Suppressor macrophage treated with lipopolysaccharide for 4 hours (primary cell): ENCODE data around the gene PWP2.
"Not testable (repeated sequence)": the region's sequence is repeated elsewhere in the genome, so short reads cannot be mapped to it uniquely, and the experiment has no call there.

Experiments
- DNase-seq: peaks from one replicate; pipeline ENCODE4 v3.0.0-alpha.2; 2020

Gene PWP2

DNA sequence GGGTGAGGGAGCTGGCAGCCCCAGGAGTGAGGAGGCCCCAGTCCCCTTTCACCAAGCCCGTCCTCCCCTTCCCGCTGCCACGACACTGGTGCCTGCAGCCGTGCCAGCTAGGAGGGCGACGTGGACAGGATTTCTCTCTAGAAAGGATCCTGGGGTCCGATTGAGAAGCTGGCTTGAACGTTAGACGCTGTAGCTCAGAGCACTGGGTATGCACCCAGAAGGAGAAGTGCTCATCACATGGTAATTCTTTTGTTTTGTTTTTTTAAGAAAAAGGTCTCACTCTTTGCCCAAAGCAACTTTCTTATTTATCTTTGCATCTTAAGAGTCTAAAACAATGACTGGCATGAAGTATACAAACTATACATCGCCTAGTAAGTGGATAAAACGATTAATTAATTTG lies 60.3 kb downstream of the PWP2 start:
- DNase-seq = not testable (repeated sequence)

DNA sequence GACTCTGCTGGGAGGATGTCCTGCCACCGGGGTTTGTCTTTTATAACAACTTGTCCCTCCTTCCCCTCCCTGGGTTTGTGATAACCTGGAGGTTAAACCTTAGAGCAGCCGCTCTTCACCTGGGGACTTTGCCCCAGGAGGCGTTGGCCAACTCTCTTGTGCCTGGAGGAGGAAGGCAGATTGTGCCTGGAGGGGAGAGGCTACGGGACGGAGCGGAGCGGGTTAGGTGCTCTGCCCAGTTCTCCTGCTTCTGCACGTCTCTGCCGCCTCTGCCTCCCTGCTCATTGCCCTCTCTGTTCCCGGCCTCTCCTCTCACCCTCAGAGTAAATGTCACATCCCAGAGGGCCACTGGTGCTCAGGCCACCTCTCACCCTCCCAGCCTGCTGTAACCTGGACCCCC lies 63.1 kb downstream of the PWP2 start:
- DNase-seq = not testable (repeated sequence)

DNA sequence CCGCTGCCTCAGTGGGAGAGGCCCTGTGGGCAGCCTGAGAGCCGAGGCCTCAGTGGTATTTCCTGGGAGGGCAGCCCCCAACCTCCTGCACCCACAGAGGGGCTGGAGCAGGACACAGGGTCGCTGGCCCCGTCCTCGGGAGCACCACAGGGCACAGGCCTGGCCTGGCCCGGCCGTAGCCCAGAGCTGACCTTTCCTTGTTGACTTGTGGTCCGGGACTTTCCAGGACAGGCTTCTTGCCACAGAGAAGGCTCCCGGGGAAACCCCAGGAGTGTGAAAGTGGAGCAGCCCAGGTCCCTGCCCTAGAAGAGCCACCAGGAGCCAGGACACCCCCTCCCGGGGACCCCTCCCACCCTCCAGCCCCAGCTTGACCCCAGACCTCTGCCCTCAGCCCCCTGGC lies 63.7 kb downstream of the PWP2 start:
- DNase-seq = not testable (repeated sequence)

DNA sequence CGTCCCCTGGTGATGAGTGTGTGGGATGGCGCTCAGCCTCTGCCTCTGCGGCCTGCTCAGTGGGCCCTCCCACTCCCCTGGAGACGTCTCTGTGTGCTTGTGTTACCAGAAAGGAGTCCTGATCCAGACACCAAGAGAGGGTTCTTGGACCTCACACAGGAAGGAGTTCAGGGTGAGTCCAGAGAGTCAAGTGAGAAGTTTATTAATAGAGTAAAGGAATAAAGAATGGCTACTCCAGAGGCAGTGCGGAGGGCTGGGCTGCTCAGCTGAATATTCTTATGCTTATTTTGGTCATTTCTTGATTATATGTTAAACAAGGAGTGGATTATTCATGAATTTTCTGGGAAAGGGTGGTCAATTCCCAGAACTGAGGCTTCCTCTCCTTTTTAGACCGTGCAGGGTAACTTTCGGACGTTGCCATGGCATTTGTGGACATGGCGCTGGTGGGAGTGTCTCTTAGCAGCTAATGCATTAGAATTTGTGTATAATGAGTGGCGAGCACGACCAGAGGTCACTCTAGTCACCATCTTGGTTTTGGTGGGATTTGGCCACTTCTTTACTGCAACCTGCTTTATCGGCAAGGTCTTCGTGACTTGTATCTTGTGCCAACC lies 64.9 kb downstream of the PWP2 start:
- DNase-seq = not testable (repeated sequence)

DNA sequence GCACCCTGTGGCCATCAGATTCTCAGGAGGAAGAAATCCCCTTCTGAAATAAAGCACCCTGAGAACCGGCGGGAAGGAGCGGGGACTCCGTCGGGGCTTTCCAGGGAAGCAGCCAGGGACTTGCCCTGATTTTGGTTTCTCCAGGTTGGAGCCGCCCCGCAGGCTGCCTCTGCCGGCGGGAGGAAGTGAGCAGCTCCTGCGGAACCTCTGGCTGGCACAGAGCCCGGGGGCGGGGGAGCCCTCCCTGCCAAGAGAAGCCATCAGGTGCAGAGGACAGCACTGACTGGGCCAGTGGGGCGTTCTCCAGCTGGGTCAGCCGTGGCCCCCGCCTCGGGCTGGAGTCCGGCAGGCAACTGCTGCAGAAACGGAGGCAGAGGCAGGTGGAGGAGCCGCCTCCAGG lies 65.5 kb downstream of the PWP2 start:
- DNase-seq = not testable (repeated sequence)

DNA sequence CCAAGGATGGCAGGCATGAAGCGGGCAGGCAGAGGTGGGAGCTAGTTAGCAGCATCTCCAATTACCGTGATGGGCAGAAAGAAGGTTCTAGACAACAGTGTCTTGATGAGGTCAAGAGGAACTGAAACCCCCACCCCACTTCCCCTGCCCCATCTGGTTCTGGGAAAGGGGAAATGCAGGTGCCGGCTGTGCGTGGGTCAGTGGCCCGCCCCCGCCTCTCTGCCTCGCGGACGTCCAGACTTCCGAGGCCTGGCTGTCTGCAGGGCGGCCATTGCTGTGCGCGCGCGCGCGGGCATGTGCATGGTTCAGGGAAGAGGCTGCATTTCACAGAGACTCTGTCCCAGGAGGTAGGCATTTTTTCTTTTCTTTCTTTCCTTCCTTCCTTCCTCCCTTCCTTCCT lies 68.0 kb downstream of the PWP2 start:
- DNase-seq = not testable (repeated sequence)

DNA sequence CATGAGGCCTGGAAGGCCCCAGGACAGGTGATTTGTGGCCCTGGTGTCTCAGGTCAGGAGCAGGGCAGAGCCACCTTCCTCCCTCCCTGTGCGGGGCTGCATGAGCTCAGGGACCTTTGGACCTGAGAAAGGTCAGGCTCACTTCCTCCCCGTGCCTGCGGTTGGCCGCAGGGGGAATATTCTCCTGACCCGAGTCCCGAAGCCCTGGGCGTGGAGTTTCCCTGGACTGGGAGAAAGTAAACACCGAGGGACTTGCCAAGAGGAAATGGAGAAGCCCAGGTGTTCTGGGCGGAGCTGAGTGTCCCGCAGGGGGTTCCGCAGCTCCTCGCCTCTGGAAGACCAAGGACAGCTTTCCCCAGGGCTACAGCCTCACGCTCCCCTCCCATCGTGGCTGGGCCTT lies 68.9 kb downstream of the PWP2 start:
- DNase-seq = not testable (repeated sequence)
